ENCODE data around the gene TMEM14C.
A peak's percentile ranks its signal among the peaks of the same experiment; 100 is the strongest.

Gene TMEM14C
- total RNA-seq: 6.6 to 35.8 (median 22.2) reads per million in 9 experiments

GRCh38 chr6:10722820-10723566, at the start of gene TMEM14C:
TSS of gene TMEM14C (plus strand) at chr6:10723070. CDS start at chr6:10724614, 1,544 bp downstream.
- peaks cover 8% of the 10 kb centered on the region for H3K36me3 Mint-ChIP-seq (ENCODE audit: insufficient read depth)
- ATAC-seq (replicated peaks): peak; percentile 69
- H3K27me3 Mint-ChIP-seq: peaks cover 0 to 11% of the 10 kb centered on the region in 2 donors
- DNase-seq: peak; percentile 55 to 64 (median 60)
- peaks cover 52 to 53% of the 10 kb centered on the region in 2 donors for H3K4me1 Mint-ChIP-seq (ENCODE audit: low read depth in 2 of 2)
- H3K9me3 Mint-ChIP-seq: no peaks in the 10 kb centered on the region
- peak within 1 kb of the TSS; percentile 74 to 89 for H3K27ac Mint-ChIP-seq
- peak within 1 kb of the TSS; percentile 82 to 96 for H3K4me3 Mint-ChIP-seq

GRCh38 chr6:10676403-10676802, 46.5 kb upstream of the TMEM14C start:
- Mint-ChIP-seq H3K4me1 (ENCODE audit: low read depth in 2 of 2) (no peaks in the 10 kb centered on the region), H3K4me3 (no peak overlapping the region)
- no peak for ATAC-seq (replicated peaks)

GRCh38 chr6:10678456-10678855, 44.4 kb upstream of the TMEM14C start:
- H3K27me3 Mint-ChIP-seq: peaks cover 13 to 23% of the 10 kb centered on the region in 2 donors
- H3K36me3 Mint-ChIP-seq (ENCODE audit: insufficient read depth): peaks cover 4% of the 10 kb centered on the region
- no peak overlapping the region for H3K4me3 Mint-ChIP-seq
- no peaks in the 10 kb centered on the region for H3K4me1 Mint-ChIP-seq (ENCODE audit: low read depth in 2 of 2)
- no peak overlapping the region for H3K27ac Mint-ChIP-seq
- no peak for DNase-seq
- H3K9me3 Mint-ChIP-seq: no peaks in the 10 kb centered on the region
- no peak for ATAC-seq (replicated peaks)

More at GRCh38 chr6:10676403-10676802, 46.5 kb upstream of the TMEM14C start:
- Mint-ChIP-seq H3K27ac (no peak overlapping the region), H3K9me3 (no peaks in the 10 kb centered on the region), H3K36me3 (ENCODE audit: insufficient read depth) (peaks cover 4% of the 10 kb centered on the region), H3K27me3 (peaks cover 19 to 23% of the 10 kb centered on the region in 2 donors)
- DNase-seq: no peak

- Mint-ChIP-seq H3K9me3 (no peaks in the 10 kb centered on the region), H3K4me3 (no peak overlapping the region), H3K27ac (no peak overlapping the region), H3K36me3 (ENCODE audit: insufficient read depth) (peaks cover 4% of the 10 kb centered on the region), H3K4me1 (ENCODE audit: low read depth in 2 of 2) (peaks cover 2 to 4% of the 10 kb centered on the region in 2 donors), H3K27me3 (peaks cover 23 to 25% of the 10 kb centered on the region in 2 donors)
- DNase-seq (no peak), ATAC-seq (replicated peaks) (no peak)
Measured at GRCh38 chr6:10681795-10682194, 41.1 kb upstream of the TMEM14C start.

- DNase-seq: no peak
- Mint-ChIP-seq H3K36me3 (ENCODE audit: insufficient read depth) (peaks cover 4% of the 10 kb centered on the region), H3K27me3 (peaks cover 18 to 25% of the 10 kb centered on the region in 2 donors), H3K4me3 (no peak overlapping the region), H3K4me1 (ENCODE audit: low read depth in 2 of 2) (peaks cover 2 to 4% of the 10 kb centered on the region in 2 donors), H3K27ac (peak overlapping the region in 1 of 2 donors; percentile 32), H3K9me3 (no peaks in the 10 kb centered on the region)
- ATAC-seq (replicated peaks): no peak
Measured at GRCh38 chr6:10682355-10682988, 40.4 kb upstream of the TMEM14C start.

- Mint-ChIP-seq H3K27ac (no peak overlapping the region), H3K9me3 (no peaks in the 10 kb centered on the region), H3K4me1 (ENCODE audit: low read depth in 2 of 2) (peaks cover 2 to 4% of the 10 kb centered on the region in 2 donors), H3K4me3 (peak overlapping the region in 1 of 2 donors; percentile 28), H3K36me3 (ENCODE audit: insufficient read depth) (no peaks in the 10 kb centered on the region), H3K27me3 (peaks cover 18 to 40% of the 10 kb centered on the region in 2 donors)
- ATAC-seq (replicated peaks) (no peak), DNase-seq (no peak)
Measured at GRCh38 chr6:10684618-10685017, 38.3 kb upstream of the TMEM14C start.

- Mint-ChIP-seq H3K4me3 (peak overlapping the region in 1 of 2 donors; percentile 28), H3K9me3 (no peaks in the 10 kb centered on the region), H3K36me3 (ENCODE audit: insufficient read depth) (no peaks in the 10 kb centered on the region), H3K27me3 (peaks cover 18 to 45% of the 10 kb centered on the region in 2 donors), H3K27ac (no peak overlapping the region), H3K4me1 (ENCODE audit: low read depth in 2 of 2) (peaks cover 2 to 4% of the 10 kb centered on the region in 2 donors)
- DNase-seq (no peak), ATAC-seq (replicated peaks) (no peak)
Measured at GRCh38 chr6:10685092-10685915, 37.6 kb upstream of the TMEM14C start.

GRCh38 chr6:10686901-10687300, 36.0 kb upstream of the TMEM14C start:
- Mint-ChIP-seq H3K27ac (no peak overlapping the region), H3K27me3 (peaks cover 18 to 45% of the 10 kb centered on the region in 2 donors), H3K4me3 (no peak overlapping the region), H3K4me1 (ENCODE audit: low read depth in 2 of 2) (peaks cover 2 to 4% of the 10 kb centered on the region in 2 donors), H3K36me3 (ENCODE audit: insufficient read depth) (no peaks in the 10 kb centered on the region), H3K9me3 (no peaks in the 10 kb centered on the region)
- ATAC-seq (replicated peaks) (no peak), DNase-seq (no peak)

GRCh38 chr6:10687582-10687981, 35.3 kb upstream of the TMEM14C start:
- Mint-ChIP-seq H3K9me3 (no peaks in the 10 kb centered on the region), H3K27ac (no peak overlapping the region), H3K4me1 (ENCODE audit: low read depth in 2 of 2) (peaks cover 2 to 4% of the 10 kb centered on the region in 2 donors), H3K27me3 (peaks cover 18 to 45% of the 10 kb centered on the region in 2 donors), H3K36me3 (ENCODE audit: insufficient read depth) (no peaks in the 10 kb centered on the region), H3K4me3 (no peak overlapping the region)
- DNase-seq (no peak), ATAC-seq (replicated peaks) (no peak)

GRCh38 chr6:10690651-10691445, 32.0 kb upstream of the TMEM14C start:
- Mint-ChIP-seq H3K36me3 (ENCODE audit: insufficient read depth) (peaks cover 25% of the 10 kb centered on the region), H3K4me1 (ENCODE audit: low read depth in 2 of 2) (peaks cover 19 to 20% of the 10 kb centered on the region in 2 donors), H3K9me3 (no peaks in the 10 kb centered on the region), H3K27ac (no peak overlapping the region), H3K4me3 (no peak overlapping the region), H3K27me3 (peaks cover 3 to 26% of the 10 kb centered on the region in 2 donors)
- DNase-seq: no peak
- no peak for ATAC-seq (replicated peaks)

GRCh38 chr6:10692965-10693538, 29.8 kb upstream of the TMEM14C start:
- peaks cover 36% of the 10 kb centered on the region for H3K36me3 Mint-ChIP-seq (ENCODE audit: insufficient read depth)
- DNase-seq (no peak), ATAC-seq (replicated peaks) (no peak)
- H3K9me3 Mint-ChIP-seq: no peaks in the 10 kb centered on the region
- peaks cover 0 to 14% of the 10 kb centered on the region in 2 donors for H3K27me3 Mint-ChIP-seq
- H3K4me1 Mint-ChIP-seq (ENCODE audit: low read depth in 2 of 2): peaks cover 24 to 28% of the 10 kb centered on the region in 2 donors
- H3K27ac Mint-ChIP-seq: peak overlapping the region; percentile 51 to 100
- peak overlapping the region; percentile 95 to 99 for H3K4me3 Mint-ChIP-seq

GRCh38 chr6:10694302-10695085, 28.4 kb upstream of the TMEM14C start, which contains the start of the genes C6orf52 and PAK1IP1:
TSS of gene C6orf52 (minus strand) at chr6:10694616. CDS start at chr6:10687550, 7,066 bp downstream.
TSS of gene PAK1IP1 (plus strand) at chr6:10694972. CDS start at chr6:10694986, 14 bp downstream.
- peak; percentile 90 for ATAC-seq (replicated peaks)
- Mint-ChIP-seq H3K4me1 (ENCODE audit: low read depth in 2 of 2) (peaks cover 27 to 31% of the 10 kb centered on the region in 2 donors), H3K9me3 (no peaks in the 10 kb centered on the region), H3K27me3 (peaks cover 0 to 6% of the 10 kb centered on the region in 2 donors), H3K4me3 (peak within 1 kb of the TSS; percentile 95 to 99), H3K36me3 (ENCODE audit: insufficient read depth) (peaks cover 48% of the 10 kb centered on the region), H3K27ac (peak within 1 kb of the TSS; percentile 100)
- DNase-seq: peak; percentile 88 to 96 (median 91)

Data from effector memory CD8-positive, alpha-beta T cell (primary cell).